Breast epithelium (tissue), 4 donors: ENCODE results near the gene ZFHX3. TPM values are rescaled to one million over a fixed set of nuclear protein-coding genes. Genes with fewer than 3 reads are reported as not detected.
"Not testable (repeated sequence)": the region's sequence is repeated elsewhere in the genome, so short reads cannot be mapped to it uniquely, and the experiment has no call there.

Experiments
- DNase-seq, 2 donors: peaks; one replicate each; pipeline ENCODE4 v3.0.0-alpha.2; 2019; ENCODE audit warnings: low spot score in 2 of 2
- H3K27ac ChIP-seq, 2 donors: fragments of 200-600 bp; sonication (generic) in 1 of 2; one replicate each; pipeline ENCODE4 v1.5.1; 2016 to 2019; ENCODE audit warnings: mild to moderate bottlenecking in 1 of 2
- H3K27me3 ChIP-seq, 2 donors: fragments of 200-600 bp; sonication (generic) in 1 of 2; one replicate each; pipeline versions ENCODE4 v1.5.1 to v1.6.0; 2017 to 2019; ENCODE audit warnings: control low read depth in 1 of 2, mild to moderate bottlenecking in 1 of 2
- H3K36me3 ChIP-seq: fragments of 200-600 bp; one replicate; pipeline ENCODE4 v1.5.1; 2019
- H3K4me1 ChIP-seq, 2 donors: fragments of 200-600 bp; sonication (generic); one replicate each; pipeline ENCODE4 v1.5.1; 2016 to 2019; ENCODE audit warnings: control low read depth in 1 of 2
- H3K4me3 ChIP-seq, 3 donors: fragments of 200-600 bp; sonication (generic); 1 replicate in 2 of 3; 2 replicates in 1 of 3; pipeline ENCODE4 v1.5.1; 2016 to 2019; ENCODE audit warnings: mild to moderate bottlenecking in 3 of 3, moderate library complexity in 2 of 3
- H3K9me3 ChIP-seq, 2 donors: fragments of 200-600 bp; sonication (generic) in 1 of 2; one replicate each; pipeline ENCODE4 v1.5.1; 2016 to 2019; ENCODE audit warnings: control low read depth in 1 of 2
- POLR2A ChIP-seq: fragments of 450-650 bp; IDR thresholded peaks from one replicate; pipeline ENCODE4 v1.6.1; 2016; ENCODE audit warnings: antibody characterized with exemption, mild to moderate bottlenecking, moderate library complexity
- POLR2AphosphoS5 ChIP-seq, 3 donors: sonication (generic); formaldehyde crosslinking; IDR thresholded peaks; one replicate each; pipeline ENCODE4 v1.6.1; 2017; ENCODE audit warnings: antibody characterized with exemption in 3 of 3
- intact Hi-C: fragments of 100-400 bp; cut with DNase I; formaldehyde crosslinking; loops from one replicate; pipeline ENCODE4 v1.15.1; 2023; ENCODE audit warnings: low total_unique reads
- total RNA-seq, 3 donors: library from RNA; depleted of rRNA; stranded (reverse); fragments of >200 nt; gene quantifications; one replicate each; pipeline ENCODE4 v1.1.0, GENCODE V29; 2016
- TF ChIP-seq, protein P1 (sequence below), 3 donors: fragments of 450-650 bp; IDR thresholded peaks; one replicate each; pipeline ENCODE4 v1.5.1; 2016 to 2017; ENCODE audit warnings: antibody characterized with exemption in 3 of 3, mild to moderate bottlenecking in 3 of 3, moderate library complexity in 3 of 3

The ZFHX3 gene
- total RNA-seq, 3 donors from 2014 or later = 10.8 to 36.0 (median 11.8) TPM

DNA sequence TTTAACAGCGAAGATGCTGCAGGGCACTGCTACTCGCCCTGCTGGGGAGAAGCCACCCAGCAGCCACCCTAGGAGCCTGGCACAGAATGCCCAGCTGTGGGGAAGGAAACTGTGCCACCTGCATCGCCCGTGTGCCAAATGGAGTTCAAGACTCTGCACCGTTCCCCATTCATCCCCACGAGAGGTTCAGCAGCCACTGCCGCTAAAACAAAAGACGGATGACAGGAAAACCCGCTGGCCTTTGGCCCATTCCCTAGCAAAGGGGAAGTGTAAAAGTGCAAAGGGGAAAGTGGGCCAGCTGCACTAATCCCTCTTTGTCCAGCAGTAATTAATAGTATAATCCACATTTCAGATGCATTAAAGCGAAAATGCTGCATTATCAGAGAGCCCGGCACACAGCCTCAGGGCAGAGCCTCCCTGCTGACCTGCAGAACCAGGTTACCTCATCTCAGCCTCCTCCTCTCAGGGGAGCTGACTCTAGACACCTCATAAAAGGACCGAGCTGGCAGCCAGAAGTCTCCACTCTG lies 37.7 kb downstream of the ZFHX3 start:
- H3K4me1 ChIP-seq = no peaks in the 10 kb centered on the region
- no peak overlapping the region for H3K4me3 ChIP-seq

DNA sequence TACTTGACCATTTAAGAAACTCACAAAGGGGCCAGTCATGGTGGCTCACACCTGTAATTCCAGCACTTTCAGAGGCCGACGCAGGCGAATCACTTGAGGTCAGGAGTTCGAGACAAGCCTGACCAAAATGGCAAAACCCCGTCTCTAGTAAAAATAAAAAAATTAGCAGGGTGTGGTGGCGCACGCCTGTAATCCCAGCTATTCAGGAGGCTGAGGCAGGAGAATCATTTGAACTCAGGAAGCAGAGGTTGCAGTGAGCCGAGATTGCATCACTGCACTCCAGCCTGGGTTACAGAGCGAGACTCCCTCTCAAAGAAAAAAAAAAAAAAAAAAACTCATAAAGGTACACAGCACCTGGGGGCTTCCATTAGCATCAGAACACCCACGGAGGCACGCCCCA lies 38.2 kb downstream of the ZFHX3 start:
- DNase-seq, H3K4me3 ChIP-seq, H3K36me3 ChIP-seq, H3K9me3 ChIP-seq, H3K27me3 ChIP-seq, H3K4me1 ChIP-seq, H3K27ac ChIP-seq, intact Hi-C loops: not testable (repeated sequence)

More for the DNA sequence above, 37.7 kb downstream of the ZFHX3 start:
- intact Hi-C loops = no loop called here
- Histone ChIP-seq H3K36me3 (no peaks in the 10 kb centered on the region), H3K27ac (no peak overlapping the region), H3K9me3 (no peaks in the 10 kb centered on the region), H3K27me3 (no peaks in the 10 kb centered on the region)
- DNase-seq = no peak
- no peak for TF ChIP-seq POLR2AphosphoS5 (IDR thresholded peaks at IDR 0.05)
- TF ChIP-seq, protein P1, sequence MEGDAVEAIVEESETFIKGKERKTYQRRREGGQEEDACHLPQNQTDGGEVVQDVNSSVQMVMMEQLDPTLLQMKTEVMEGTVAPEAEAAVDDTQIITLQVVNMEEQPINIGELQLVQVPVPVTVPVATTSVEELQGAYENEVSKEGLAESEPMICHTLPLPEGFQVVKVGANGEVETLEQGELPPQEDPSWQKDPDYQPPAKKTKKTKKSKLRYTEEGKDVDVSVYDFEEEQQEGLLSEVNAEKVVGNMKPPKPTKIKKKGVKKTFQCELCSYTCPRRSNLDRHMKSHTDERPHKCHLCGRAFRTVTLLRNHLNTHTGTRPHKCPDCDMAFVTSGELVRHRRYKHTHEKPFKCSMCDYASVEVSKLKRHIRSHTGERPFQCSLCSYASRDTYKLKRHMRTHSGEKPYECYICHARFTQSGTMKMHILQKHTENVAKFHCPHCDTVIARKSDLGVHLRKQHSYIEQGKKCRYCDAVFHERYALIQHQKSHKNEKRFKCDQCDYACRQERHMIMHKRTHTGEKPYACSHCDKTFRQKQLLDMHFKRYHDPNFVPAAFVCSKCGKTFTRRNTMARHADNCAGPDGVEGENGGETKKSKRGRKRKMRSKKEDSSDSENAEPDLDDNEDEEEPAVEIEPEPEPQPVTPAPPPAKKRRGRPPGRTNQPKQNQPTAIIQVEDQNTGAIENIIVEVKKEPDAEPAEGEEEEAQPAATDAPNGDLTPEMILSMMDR (IDR thresholded peaks at IDR 0.05) = no peak

DNA sequence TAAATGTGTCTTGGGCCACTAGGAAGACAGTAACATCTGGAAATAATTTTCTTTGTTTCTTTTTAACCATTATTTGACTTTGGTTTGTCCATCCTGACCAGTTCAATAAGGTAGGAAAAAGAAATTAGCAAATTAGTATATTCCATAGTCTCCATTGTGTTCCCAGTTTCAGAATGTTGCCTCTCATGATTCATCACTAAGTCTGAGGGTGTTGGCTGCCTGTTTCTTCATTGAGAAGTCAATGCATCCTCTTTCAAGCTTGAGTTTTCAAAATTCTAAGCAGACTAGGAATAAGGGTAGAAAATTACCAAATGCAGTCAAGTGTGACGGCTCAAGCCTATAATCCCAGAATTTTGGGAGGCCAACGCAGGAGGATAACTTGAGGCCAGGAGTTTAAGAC lies 41.9 kb downstream of the ZFHX3 start:
- Histone ChIP-seq H3K4me3 (no peak overlapping the region), H3K27ac (no peak overlapping the region), H3K36me3 (no peaks in the 10 kb centered on the region), H3K4me1 (no peaks in the 10 kb centered on the region), H3K9me3 (no peaks in the 10 kb centered on the region), H3K27me3 (no peaks in the 10 kb centered on the region)
- no peak for DNase-seq
- intact Hi-C loops = no loop called here
- TF ChIP-seq, protein P1 (IDR thresholded peaks at IDR 0.05) = no peak
- TF ChIP-seq POLR2AphosphoS5 (IDR thresholded peaks at IDR 0.05) = no peak
- TF ChIP-seq POLR2A = no peak

DNA sequence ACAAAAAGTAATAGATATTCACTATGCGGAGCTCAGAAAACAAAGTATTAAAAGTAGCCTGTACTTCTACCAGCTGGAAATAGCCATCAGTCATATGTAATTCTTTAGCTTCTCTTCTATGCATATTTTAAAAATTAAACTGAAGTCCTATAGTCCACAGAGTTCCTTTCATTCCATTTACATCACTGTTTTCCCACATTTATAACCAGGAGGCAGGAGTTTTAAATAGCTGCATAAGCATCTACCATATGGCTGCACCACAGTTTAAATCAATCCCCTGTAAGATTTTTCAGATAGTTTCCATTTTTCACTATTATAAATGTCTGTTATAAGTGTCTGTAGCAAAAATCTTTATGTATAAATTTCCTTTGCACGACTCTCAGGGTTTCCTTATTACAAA lies 45.1 kb downstream of the ZFHX3 start:
- Histone ChIP-seq H3K36me3 (no peaks in the 10 kb centered on the region), H3K27ac (no peak overlapping the region), H3K4me3 (no peak overlapping the region), H3K4me1 (peaks cover 6 to 15% of the 10 kb centered on the region in 2 donors), H3K27me3 (no peaks in the 10 kb centered on the region), H3K9me3 (no peaks in the 10 kb centered on the region)
- intact Hi-C loops = no loop called here
- no peak for DNase-seq
- TF ChIP-seq POLR2A (no peak), POLR2AphosphoS5 (IDR thresholded peaks at IDR 0.05) (no peak)
- TF ChIP-seq, protein P1 (IDR thresholded peaks at IDR 0.05) = no peak

DNA sequence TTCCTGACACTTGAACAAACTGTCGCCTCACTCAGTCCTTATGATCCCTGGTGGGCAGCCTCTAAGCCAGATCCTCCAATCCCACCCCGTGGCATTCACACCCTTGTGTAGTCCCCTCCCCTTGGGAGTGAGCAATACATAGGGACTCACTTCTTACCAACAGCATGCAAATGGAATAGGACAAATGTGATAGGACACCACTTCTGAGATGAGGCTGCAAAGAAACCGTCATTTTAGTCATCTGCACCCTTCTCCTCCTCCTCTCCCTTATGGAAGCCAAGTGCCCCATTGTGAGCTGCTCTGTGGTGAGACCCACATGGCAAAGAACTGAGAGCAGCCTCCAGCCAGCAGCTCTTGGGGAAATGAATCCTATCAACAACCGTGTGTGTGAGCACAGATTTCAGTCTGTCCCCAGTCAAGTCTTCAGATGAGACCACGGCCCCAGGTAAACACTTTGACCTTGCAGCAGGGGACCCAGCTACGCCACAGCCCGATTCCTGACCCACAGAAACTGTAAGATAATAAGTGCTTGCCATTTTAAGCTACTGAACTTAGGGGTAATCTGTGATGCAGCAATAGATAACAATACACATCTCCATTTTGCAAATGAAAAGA lies 46.9 kb downstream of the ZFHX3 start:
- no peak for DNase-seq
- peaks cover 6 to 15% of the 10 kb centered on the region in 2 donors for H3K4me1 ChIP-seq
- no peaks in the 10 kb centered on the region for H3K9me3 ChIP-seq
- H3K36me3 ChIP-seq = no peaks in the 10 kb centered on the region
- intact Hi-C loops = no loop called here
- no peaks in the 10 kb centered on the region for H3K27me3 ChIP-seq
- peak overlapping the region; percentile 73 to 77 for H3K27ac ChIP-seq
- H3K4me3 ChIP-seq = peak overlapping the region in 1 of 3 donors; percentile 51
- TF ChIP-seq POLR2A (no peak), POLR2AphosphoS5 (IDR thresholded peaks at IDR 0.05) (no peak)
- TF ChIP-seq, protein P1 (IDR thresholded peaks at IDR 0.05) = no peak
